HepG2 (cell line): ENCODE measurements around the gene DPY30. TPM values are rescaled to one million over a fixed set of nuclear protein-coding genes. Genes with fewer than 3 reads are reported as not detected.

Source experiments
- AGO1 ChIP-seq: fragments of 200-400 bp; formaldehyde crosslinking; IDR thresholded peaks from 2 replicates; pipeline ENCODE4 v1.6.1; 2017; ENCODE audit warnings: mild to moderate bottlenecking, low read depth, low read length, moderate library complexity; ENCODE audit not compliant: poor library complexity, severe bottlenecking
- ATF7 ChIP-seq, 2 experiments: fragments of 450-650 bp in 1 of 2; sonication (generic) in 1 of 2; formaldehyde crosslinking in 1 of 2; IDR thresholded peaks; 2 replicates each; pipeline versions ENCODE4 v1.4.0 to v1.6.1; 2016 to 2020; ENCODE audit warnings: antibody characterized with exemption in 1 of 2, mild to moderate bottlenecking in 1 of 2, missing genetic modification reagents in 1 of 2
- CCAR2 ChIP-seq: fragments of 200-400 bp; formaldehyde crosslinking; optimal IDR thresholded peaks from 2 replicates; pipeline ENCODE3; 2018; ENCODE audit warnings: low read depth, mild to moderate bottlenecking, low read length, moderate library complexity
- CHCHD3 ChIP-seq: sonication (generic); formaldehyde crosslinking; IDR thresholded peaks from 2 replicates; pipeline ENCODE4 v1.8.0; 2022; ENCODE audit warnings: mild to moderate bottlenecking, missing genetic modification reagents, moderate library complexity
- EP300 ChIP-seq, 3 experiments: sonication (generic) in 1 of 3; formaldehyde crosslinking in 1 of 3; IDR thresholded peaks; 2 replicates each; pipeline versions ENCODE4 v1.5.1 to v1.6.1; 2011 to 2020; ENCODE audit warnings: low read depth in 2 of 3, low read length in 2 of 3, borderline replicate concordance in 1 of 3, improper control_type of control experiment in 1 of 3, mild to moderate bottlenecking in 1 of 3, missing genetic modification reagents in 1 of 3, moderate library complexity in 1 of 3
- HNF4G ChIP-seq, 2 experiments: sonication (generic) in 1 of 2; formaldehyde crosslinking in 1 of 2; IDR thresholded peaks; 2 replicates each; pipeline versions ENCODE4 v1.4.0 to v1.6.1; 2011 to 2020; ENCODE audit warnings: borderline replicate concordance in 2 of 2, low read depth in 2 of 2, mild to moderate bottlenecking in 2 of 2, low read length in 1 of 2, missing genetic modification reagents in 1 of 2, moderate library complexity in 1 of 2
- HNRNPLL ChIP-seq: fragments of 200-400 bp; formaldehyde crosslinking; IDR thresholded peaks from 2 replicates; pipeline ENCODE4 v1.6.1; 2017; ENCODE audit warnings: mild to moderate bottlenecking, low read depth, low read length; ENCODE audit not compliant: poor library complexity, severe bottlenecking
- KDM5B ChIP-seq: sonication (generic); formaldehyde crosslinking; IDR thresholded peaks from 2 replicates; pipeline ENCODE4 v1.4.0; 2020; ENCODE audit warnings: missing genetic modification reagents, mild to moderate bottlenecking, borderline replicate concordance
- NFATC3 ChIP-seq: sonication (generic); formaldehyde crosslinking; IDR thresholded peaks from 2 replicates; pipeline ENCODE4 v1.5.1; 2020; ENCODE audit warnings: mild to moderate bottlenecking, missing genetic modification reagents
- SMAD9 ChIP-seq: sonication (generic); formaldehyde crosslinking; IDR thresholded peaks from 2 replicates; pipeline ENCODE4 v1.5.1; 2020; ENCODE audit warnings: mild to moderate bottlenecking, missing genetic modification reagents
- SYNCRIP ChIP-seq: fragments of 200-400 bp; formaldehyde crosslinking; IDR thresholded peaks from 2 replicates; pipeline ENCODE4 v1.6.1; 2018; ENCODE audit warnings: mild to moderate bottlenecking, low read depth, low read length; ENCODE audit not compliant: insufficient read depth
- THAP9 ChIP-seq: sonication (generic); formaldehyde crosslinking; IDR thresholded peaks from 2 replicates; pipeline ENCODE4; 2020; ENCODE audit warnings: missing genetic modification reagents, mild to moderate bottlenecking, borderline replicate concordance
- TIGD3 ChIP-seq: sonication (generic); formaldehyde crosslinking; IDR thresholded peaks from 2 replicates; pipeline ENCODE4 v1.5.1; 2020; ENCODE audit warnings: mild to moderate bottlenecking, missing genetic modification reagents, borderline replicate concordance
- U2AF1 ChIP-seq: fragments of 200-400 bp; formaldehyde crosslinking; optimal IDR thresholded peaks from 2 replicates; pipeline ENCODE3; 2017; ENCODE audit warnings: mild to moderate bottlenecking, low read depth, low read length
- ZBTB42 ChIP-seq: sonication (generic); formaldehyde crosslinking; IDR thresholded peaks from 2 replicates; pipeline ENCODE4 v1.5.0; 2020; ENCODE audit warnings: mild to moderate bottlenecking, missing genetic modification reagents
- ZNF34 ChIP-seq: sonication (generic); formaldehyde crosslinking; IDR thresholded peaks from 2 replicates; pipeline ENCODE4 v1.4.0; 2020; ENCODE audit warnings: mild to moderate bottlenecking, missing genetic modification reagents, borderline replicate concordance
- ZNF629 ChIP-seq: sonication (generic); formaldehyde crosslinking; conservative IDR thresholded peaks from 2 replicates; pipeline ENCODE4 v1.5.0; 2020; ENCODE audit warnings: missing genetic modification reagents
- ZNF713 ChIP-seq: sonication (generic); formaldehyde crosslinking; IDR thresholded peaks from 2 replicates; pipeline ENCODE4 v1.4.0; 2020; ENCODE audit warnings: mild to moderate bottlenecking, missing genetic modification reagents
- ZNF879 ChIP-seq: sonication (generic); formaldehyde crosslinking; IDR thresholded peaks from 2 replicates; pipeline ENCODE4 v1.8.1; 2023; ENCODE audit warnings: missing genetic modification reagents
- polyA plus RNA-seq, 8 experiments: library from polyadenylated mRNA; depleted of rRNA in 3 of 8; stranded (reverse) in 7 of 8; unstranded in 1 of 8; fragments of >200 nt; fragmentation: Illumina TruSeq in 4 of 8; extraction: Trizol in 4 of 8; gene quantifications; 2 replicates each; pipeline versions ENCODE4 v1.2.1 to v1.2.3, GENCODE V29; 2011 to 2016; ENCODE audit warnings: low read depth in 4 of 8, missing spikeins in 1 of 8, mixed read lengths in 1 of 8; ENCODE audit not compliant: insufficient read depth in 1 of 8
- total RNA-seq, 5 experiments: library from RNA; depleted of rRNA; stranded (reverse); fragments of >200 nt; fragmentation: Illumina TruSeq; extraction: Trizol; gene quantifications; 2 replicates each; pipeline ENCODE4 v1.2.3, GENCODE V29; 2016; ENCODE audit warnings: low read depth in 1 of 5
- TF ChIP-seq, protein P1 (sequence below): sonication (generic); formaldehyde crosslinking; IDR thresholded peaks from 2 replicates; pipeline ENCODE4 v1.8.0; 2022; ENCODE audit warnings: mild to moderate bottlenecking, missing genetic modification reagents; ENCODE audit not compliant: insufficient replicate concordance

DPY30 gene
- total and polyA plus RNA-seq, 2 of the 13 experiments (the other 11 are each of a cell fraction or from before 2014, with no cell fraction given): 98.1 to 118 TPM

DNA sequence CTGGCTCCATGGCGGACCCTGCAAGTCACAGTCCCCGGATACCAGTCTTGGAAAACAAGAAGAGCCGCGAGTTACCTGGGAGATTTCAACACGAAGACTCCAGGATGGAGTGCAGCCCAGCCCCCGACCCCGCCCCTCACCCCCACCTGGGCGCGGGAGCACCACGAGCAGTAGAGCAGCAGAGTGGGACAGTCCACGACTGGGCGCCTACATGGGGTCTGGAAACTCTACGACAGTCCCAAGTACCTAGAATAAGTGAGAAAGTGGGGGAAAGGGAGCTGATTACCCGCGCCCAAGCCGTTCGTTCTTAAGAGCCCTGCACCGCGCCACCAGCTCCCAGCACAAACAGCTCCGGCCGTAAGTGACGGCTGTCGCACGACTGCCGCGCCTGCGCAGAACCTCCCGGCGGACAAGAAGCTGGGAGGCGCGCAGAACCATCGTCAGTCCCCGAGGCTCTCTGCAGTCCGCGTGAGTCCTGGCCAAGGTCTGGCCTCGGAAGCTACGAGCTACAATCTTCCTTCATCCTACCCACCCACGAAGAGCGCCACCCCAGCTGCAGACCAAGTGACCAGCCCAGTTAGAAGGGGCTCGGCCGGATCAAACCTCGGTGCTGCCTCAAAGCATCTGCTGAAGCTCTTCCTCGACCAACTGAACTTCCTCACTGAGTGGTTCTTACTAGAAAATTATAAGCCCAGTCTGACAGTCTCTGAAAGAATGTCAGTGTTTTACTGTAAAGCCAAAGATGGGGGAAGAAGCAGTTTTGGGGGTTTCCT, at the start of gene DPY30 (continued):
- TF ChIP-seq HNF4G (IDR thresholded peaks at IDR 0.05; ENCODE audit: borderline replicate concordance, low read depth, low read length): 0 out of 2 replicates have a peak, but pooled peaks have one; percentile 6
- TF ChIP-seq HNF4G (CRISPR knock-in tag; IDR thresholded peaks at IDR 0.05; ENCODE audit: borderline replicate concordance, low read depth): peak; percentile 76; the same call in 1 of the 2 replicates
- no peak for TF ChIP-seq ZNF879 (CRISPR knock-in tag)
- no peak for TF ChIP-seq CCAR2
- TF ChIP-seq ZNF713 (CRISPR knock-in tag): peak; percentile 86; the same call in 1 of the 2 replicates
- TF ChIP-seq ATF7 (IDR thresholded peaks at IDR 0.05): no peak
- TF ChIP-seq ATF7 (CRISPR knock-in tag; IDR thresholded peaks at IDR 0.05): peak; percentile 74
- peak; percentile 97 for TF ChIP-seq SMAD9 (CRISPR knock-in tag)
- 0 out of 4 replicates have a peak, but pooled peaks of 1 of the 2 experiments have one; percentile 21 for TF ChIP-seq EP300 (IDR thresholded peaks at IDR 0.05; ENCODE audit: low read depth in 2 of 2, low read length in 2 of 2)
- no peak for TF ChIP-seq EP300 (CRISPR knock-in tag; IDR thresholded peaks at IDR 0.05; ENCODE audit: borderline replicate concordance)
- TF ChIP-seq HNRNPLL: peak; percentile 87
- peak; percentile 53 for TF ChIP-seq AGO1
- peak; percentile 50 for TF ChIP-seq U2AF1
- no peak for TF ChIP-seq ZNF629 (CRISPR knock-in tag)
- TF ChIP-seq NFATC3: no peak
- no peak; the same call in 1 of the 2 replicates for TF ChIP-seq ZBTB42
- TF ChIP-seq CHCHD3 (CRISPR knock-in tag): no peak; the same call in 1 of the 2 replicates
- peak; percentile 88; the same call in 1 of the 2 replicates for TF ChIP-seq KDM5B
- TF ChIP-seq SYNCRIP: no peak
- no peak for TF ChIP-seq ZNF34 (CRISPR knock-in tag)
- TF ChIP-seq, protein P1, sequence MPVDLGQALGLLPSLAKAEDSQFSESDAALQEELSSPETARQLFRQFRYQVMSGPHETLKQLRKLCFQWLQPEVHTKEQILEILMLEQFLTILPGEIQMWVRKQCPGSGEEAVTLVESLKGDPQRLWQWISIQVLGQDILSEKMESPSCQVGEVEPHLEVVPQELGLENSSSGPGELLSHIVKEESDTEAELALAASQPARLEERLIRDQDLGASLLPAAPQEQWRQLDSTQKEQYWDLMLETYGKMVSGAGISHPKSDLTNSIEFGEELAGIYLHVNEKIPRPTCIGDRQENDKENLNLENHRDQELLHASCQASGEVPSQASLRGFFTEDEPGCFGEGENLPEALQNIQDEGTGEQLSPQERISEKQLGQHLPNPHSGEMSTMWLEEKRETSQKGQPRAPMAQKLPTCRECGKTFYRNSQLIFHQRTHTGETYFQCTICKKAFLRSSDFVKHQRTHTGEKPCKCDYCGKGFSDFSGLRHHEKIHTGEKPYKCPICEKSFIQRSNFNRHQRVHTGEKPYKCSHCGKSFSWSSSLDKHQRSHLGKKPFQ: no peak
- TF ChIP-seq TIGD3 (CRISPR knock-in tag): peak; percentile 50; the same call in 1 of the 2 replicates
- peak; percentile 80; the same call in 1 of the 2 replicates for TF ChIP-seq THAP9 (CRISPR knock-in tag)
